B cell (primary cell): Measurements from ENCODE around the gene MBTPS1. TPM values are rescaled to one million over a fixed set of nuclear protein-coding genes. Genes with fewer than 3 reads are reported as not detected.

ENCODE experiments used
- ATAC-seq: fragments of 200-7000 bp; cut with Tn5 transposase; one replicate; pipeline ENCODE4 v1.10.0; 2021; ENCODE audit warnings: low read depth, mild to moderate bottlenecking, moderate number of reproducible peaks, moderate library complexity
- CTCF ChIA-PET: fragments of 350-600 bp; sonication (Branson Sonifier 250); formaldehyde crosslinking; loops from one replicate; lab custom pipeline; 2021; ENCODE audit warnings: antibody characterized with exemption, inconsistent platforms; lab: Charles Lee
- POLR2A ChIA-PET: fragments of 350-600 bp; sonication (Branson Sonifier 250); formaldehyde crosslinking; loops from one replicate; lab custom pipeline; 2021; ENCODE audit warnings: antibody characterized with exemption; lab: Charles Lee
- DNase-seq: peaks from one replicate; pipeline ENCODE4 v3.0.0; 2013
- H2AFZ ChIP-seq: 2 replicates; pipeline ENCODE4 v1.6.1; 2012; ENCODE audit warnings: mild to moderate bottlenecking, low read depth, low read length; ENCODE audit not compliant: insufficient read depth, poor library complexity, severe bottlenecking
- H3K27ac ChIP-seq, 2 donors: 1 replicate in 1 of 2; 2 replicates in 1 of 2; pipeline ENCODE4 v1.5.1; 2012 to 2013; ENCODE audit warnings: low read length in 2 of 2, mild to moderate bottlenecking in 2 of 2, moderate library complexity in 1 of 2
- H3K27me3 ChIP-seq, 4 experiments: fragments of 200-600 bp in 1 of 4; sonication (generic) in 1 of 4; replicated peaks in 1 of 4; 1 replicate in 2 of 4; 2 replicates in 2 of 4; pipeline versions ENCODE4 v1.6.1 to v1.7.0; 2013 to 2016; ENCODE audit warnings: low read length in 3 of 4, mild to moderate bottlenecking in 2 of 4, mixed read lengths in 1 of 4, moderate library complexity in 1 of 4; ENCODE audit not compliant: insufficient read depth in 4 of 4, control insufficient read depth in 3 of 4; ENCODE audit errors: control extremely low read depth in 1 of 4
- H3K36me3 ChIP-seq, 2 experiments: replicated peaks in 1 of 2; 1 replicate in 1 of 2; 2 replicates in 1 of 2; pipeline versions ENCODE4 v1.6.1 to v1.7.1; 2013; ENCODE audit warnings: low read length in 1 of 2; ENCODE audit not compliant: insufficient read depth in 2 of 2, control insufficient read depth in 1 of 2; ENCODE audit errors: control extremely low read depth in 1 of 2, extremely low read depth in 1 of 2
- H3K4me1 ChIP-seq, 2 donors: fragments of 200-600 bp in 1 of 2; sonication (generic) in 1 of 2; 1 replicate in 1 of 2; 2 replicates in 1 of 2; pipeline versions ENCODE4 v1.5.1 to v1.6.1; 2013 to 2017; ENCODE audit warnings: low read length in 2 of 2; ENCODE audit not compliant: control insufficient read depth in 2 of 2, insufficient read depth in 2 of 2
- H3K4me2 ChIP-seq: replicated peaks from 2 replicates; pipeline ENCODE3; 2012; ENCODE audit warnings: mild to moderate bottlenecking, low read depth, low read length; ENCODE audit not compliant: poor library complexity, severe bottlenecking
- H3K4me3 ChIP-seq, 5 experiments: fragments of 200-600 bp in 1 of 5; sonication (generic) in 1 of 5; 1 replicate in 3 of 5; 2 replicates in 2 of 5; pipeline versions ENCODE4 v1.5.1 to v1.7.0; 2011 to 2016; ENCODE audit warnings: low read length in 4 of 5, mild to moderate bottlenecking in 4 of 5, low read depth in 2 of 5, control low read depth in 1 of 5, moderate library complexity in 1 of 5; ENCODE audit not compliant: insufficient read depth in 1 of 5; ENCODE audit errors: control extremely low read depth in 1 of 5, extremely low read depth in 1 of 5
- H3K79me2 ChIP-seq: fragments of 200-600 bp; sonication (generic); one replicate; pipeline ENCODE4 v1.6.0; 2016; ENCODE audit warnings: low read length; ENCODE audit not compliant: control insufficient read depth, insufficient read depth
- H3K9ac ChIP-seq: fragments of 200-600 bp; sonication (generic); 2 replicates; pipeline ENCODE4 v1.6.1; 2017; ENCODE audit warnings: mild to moderate bottlenecking, low read length, moderate library complexity
- H3K9me3 ChIP-seq, 3 donors: one replicate each; pipeline versions ENCODE4 v1.6.1 to v1.7.1; 2013; ENCODE audit warnings: low read length in 2 of 3; ENCODE audit not compliant: control insufficient read depth in 2 of 3, insufficient read depth in 1 of 3; ENCODE audit errors: control extremely low read depth in 1 of 3
- H4K20me1 ChIP-seq: 2 replicates; pipeline ENCODE4 v1.6.0; 2012; ENCODE audit warnings: mild to moderate bottlenecking, low read length; ENCODE audit not compliant: insufficient read depth, control insufficient read depth, poor library complexity, severe bottlenecking
- H3K27ac Mint-ChIP-seq: one replicate; pipeline ENCODE4 v1.8.0; 2021; ENCODE audit warnings: mixed read lengths
- H3K27me3 Mint-ChIP-seq: one replicate; pipeline ENCODE4 v1.8.0; 2021; ENCODE audit warnings: mixed read lengths
- H3K4me1 Mint-ChIP-seq: one replicate; pipeline ENCODE4 v1.8.0; 2021; ENCODE audit warnings: mixed read lengths
- H3K4me3 Mint-ChIP-seq: one replicate; pipeline ENCODE4 v1.8.0; 2021; ENCODE audit warnings: mixed read lengths
- H3K9me3 Mint-ChIP-seq: one replicate; pipeline ENCODE4 v1.8.0; 2022; ENCODE audit warnings: mixed read lengths; ENCODE audit not compliant: insufficient read depth
- CTCF ChIP-seq: fragments of 200-600 bp; IDR thresholded peaks from one replicate; pipeline ENCODE4 v1.8.0; 2022; ENCODE audit warnings: antibody characterized with exemption, mild to moderate bottlenecking
- EZH2 ChIP-seq: IDR thresholded peaks from 2 replicates; pipeline ENCODE4 v1.6.1; 2012; ENCODE audit warnings: borderline replicate concordance, low read depth, mild to moderate bottlenecking, moderate library complexity, low read length; ENCODE audit not compliant: insufficient read depth, poor library complexity, severe bottlenecking
- WGBS: methylation state at CpG from one replicate; pipeline ENCODE4 v1.1.5; 2013; ENCODE audit warnings: missing lambda C conversion rate; ENCODE audit not compliant: insufficient coverage; 5-methylcytosine and 5-hydroxymethylcytosine counted together
- intact Hi-C: fragments of 100-400 bp; cut with micrococcal nuclease; formaldehyde crosslinking; loops from one replicate; pipeline ENCODE4 v1.10.0; 2022
- polyA plus RNA-seq: library from polyadenylated mRNA; depleted of rRNA; stranded (reverse); fragments of >200 nt; gene quantifications from 2 replicates; pipeline ENCODE4 v1.2.3, GENCODE V29; 2012
- total RNA-seq, 2 donors: library from RNA; stranded (reverse); fragments of 120-200 nt in 1 of 2; gene quantifications; 1 replicate in 1 of 2; 2 replicates in 1 of 2; pipeline versions ENCODE4 v1.2.3 to v1.2.4, GENCODE V29; 2013 to 2022

MBTPS1 gene
- total and polyA plus RNA-seq, 2 donors (not counting 1 experiment from before 2014, with no cell fraction given) = 85.9 to 120 TPM

DNA sequence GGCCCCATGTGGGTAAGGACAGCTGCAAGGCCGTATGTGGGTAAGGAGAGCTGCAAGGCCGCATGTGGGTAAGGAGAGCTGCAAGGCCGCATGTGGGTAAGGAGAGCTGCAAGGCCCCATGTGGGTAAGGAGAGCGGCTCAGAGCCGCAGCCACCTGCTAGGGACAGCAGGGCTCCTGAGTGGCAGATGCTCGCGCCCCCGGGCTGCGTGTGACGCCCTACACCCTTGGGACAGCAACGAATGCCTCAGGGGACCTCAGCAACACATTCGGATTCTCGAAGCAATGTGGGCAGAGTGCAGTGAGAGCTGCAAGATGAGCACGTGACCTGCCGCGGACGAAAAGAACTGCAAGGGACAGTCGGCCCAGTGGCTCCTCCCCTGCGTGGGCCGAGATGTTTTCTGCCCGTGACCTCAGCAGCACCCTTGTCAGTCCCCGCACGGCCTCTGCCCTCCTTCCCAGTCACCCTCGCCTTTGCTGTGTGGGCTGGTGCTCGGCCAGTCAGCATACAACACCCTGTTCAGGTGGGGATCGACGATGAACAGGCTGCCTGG is 64.6 kb downstream of the MBTPS1 start:
- Histone ChIP-seq H4K20me1 (no peaks in the 10 kb centered on the region), H3K4me2 (no peak overlapping the region), H3K4me3 (no peak overlapping the region), H3K9me3 (no peaks in the 10 kb centered on the region), H3K36me3 (peaks cover 4 to 70% of the 10 kb centered on the region in 2 experiments), H2AFZ (no peak overlapping the region), H3K27ac (no peak overlapping the region), H3K4me1 (no peaks in the 10 kb centered on the region), H3K9ac (no peak overlapping the region), H3K79me2 (no peaks in the 10 kb centered on the region), H3K27me3 (no peaks in the 10 kb centered on the region)
- DNase-seq = no peak
- Mint-ChIP-seq H3K4me1 (no peaks in the 10 kb centered on the region), H3K9me3 (no peaks in the 10 kb centered on the region), H3K27me3 (no peaks in the 10 kb centered on the region), H3K4me3 (no peak overlapping the region), H3K27ac (no peak overlapping the region)
- intact Hi-C loops = no loop called here
- no peak for TF ChIP-seq CTCF
- TF ChIP-seq EZH2 = no peak
- no peak for ATAC-seq
- CTCF ChIA-PET = interaction anchor here (2.2 kb wide), 1 partner anchor 14 kb away, joined by 5 read pairs; no protein-coding TSS in a partner anchor
- POLR2A ChIA-PET = no interaction called here
- WGBS = 94% methylated on average over 25 of the region's 27 CpGs

- POLR2A ChIA-PET = no interaction called here
- TF ChIP-seq EZH2 = no peak
- no peak for TF ChIP-seq CTCF
- Mint-ChIP-seq H3K27me3 (no peaks in the 10 kb centered on the region), H3K4me3 (no peak overlapping the region), H3K9me3 (no peaks in the 10 kb centered on the region), H3K4me1 (no peaks in the 10 kb centered on the region), H3K27ac (no peak overlapping the region)
- Histone ChIP-seq H3K9ac (no peak overlapping the region), H3K36me3 (peaks cover 4 to 53% of the 10 kb centered on the region in 2 experiments), H2AFZ (no peak overlapping the region), H4K20me1 (no peaks in the 10 kb centered on the region), H3K9me3 (peaks cover 0 to 2% (median 0%) of the 10 kb centered on the region in 3 donors), H3K27me3 (no peaks in the 10 kb centered on the region), H3K79me2 (no peaks in the 10 kb centered on the region), H3K27ac (no peak overlapping the region), H3K4me1 (no peaks in the 10 kb centered on the region), H3K4me2 (no peak overlapping the region), H3K4me3 (no peak overlapping the region)
- 96% methylated on average over 8 of the region's 9 CpGs for WGBS
- ATAC-seq = no peak
- no peak for DNase-seq
- intact Hi-C loops = no loop called here
- CTCF ChIA-PET = no interaction called here
These were observed 66.4 kb downstream of the MBTPS1 start for GRCh38 chr16:84050316-84050715.
